Activated CD4-positive, alpha-beta T cell treated with anti-CD3 and anti-CD28 coated beads, Interleukin-2, amount 10 ng/mL, durations not matched to agents 24 days and 14 days (primary cell): Measurements from ENCODE around the gene PACSIN3. TPM values are rescaled to one million over a fixed set of nuclear protein-coding genes. Genes with fewer than 3 reads are reported as not detected.

ENCODE experiments used
- total RNA-seq: library from RNA; stranded (reverse); gene quantifications from 2 replicates; pipeline ENCODE4 v1.2.3, GENCODE V29; 2022

PACSIN3 gene
- total RNA-seq, 1 donor from 2014 or later = 16.4 TPM

Other genes with a start within 250 kb of the PACSIN3 start
- gene CSTPP1, start 249.7 kb downstream of the PACSIN3 start, total RNA-seq = 16.9 and 18.0 TPM in 2 replicates
- gene ARFGAP2, start 9.6 kb downstream of the PACSIN3 start, total RNA-seq = 98.3 and 109 TPM in 2 replicates
- 148 and 157 TPM in 2 replicates for gene DDB2, start 28.5 kb upstream of the PACSIN3 start, total RNA-seq
- gene ACP2, start 62.4 kb upstream of the PACSIN3 start, total RNA-seq = 24.8 and 27.6 TPM in 2 replicates
- 7.6 and 15.4 TPM in 2 replicates for gene NR1H3, start 71.6 kb upstream of the PACSIN3 start, total RNA-seq
- 78.5 and 80.7 TPM in 2 replicates for gene MADD, start 83.7 kb upstream of the PACSIN3 start, total RNA-seq
- not detected in 2 replicates for gene MYBPC3, start 166.3 kb upstream of the PACSIN3 start, total RNA-seq
- not detected in 2 replicates for gene SPI1, start 192.1 kb upstream of the PACSIN3 start, total RNA-seq
- gene SLC39A13, start 222.2 kb upstream of the PACSIN3 start, total RNA-seq = 13.2 and 13.3 TPM in 2 replicates
- gene PSMC3, start 240.0 kb upstream of the PACSIN3 start, total RNA-seq = 230 and 234 TPM in 2 replicates